H1 (cell line): ENCODE results near the gene SHISA9. TPM values are rescaled to one million over a fixed set of nuclear protein-coding genes. Genes with fewer than 3 reads are reported as not detected.

Experiments
- CTCF ChIA-PET: fragments of 300-600 bp; sonication (Branson Sonifier 250); formaldehyde crosslinking; loops from one replicate; lab custom pipeline; 2021; ENCODE audit not compliant: partially characterized antibody; lab: Charles Lee
- POLR2A ChIA-PET: fragments of 300-600 bp; sonication (Branson Sonifier 250); formaldehyde crosslinking; loops from one replicate; lab custom pipeline; 2021; ENCODE audit warnings: inconsistent platforms; ENCODE audit not compliant: partially characterized antibody; lab: Charles Lee
- DNase-seq, 2 experiments: peaks; one replicate each; pipeline versions ENCODE4 v3.0.0 to v3.0.0-alpha.2; 2010 to 2022; ENCODE audit warnings: low spot score in 2 of 2, low read depth in 1 of 2, mixed read lengths in 1 of 2
- FAIRE-seq: peaks from 2 replicates; lab custom pipeline; 2011; peaks lifted over from hg19 to GRCh38; lab: Jason Lieb, UNC
- H2AFZ ChIP-seq: 2 replicates; pipeline ENCODE4 v1.8.1; 2012; ENCODE audit warnings: low read length, inconsistent platforms
- H2AK5ac ChIP-seq: 2 replicates; pipeline ENCODE4 v1.6.1; 2013; ENCODE audit warnings: low read depth, low read length
- H2BK120ac ChIP-seq: replicated peaks from 2 replicates; pipeline ENCODE3; 2013; ENCODE audit warnings: low read depth, low read length, inconsistent platforms
- H2BK12ac ChIP-seq: 2 replicates; pipeline ENCODE4 v1.6.1; 2013; ENCODE audit warnings: low read depth, low read length
- H2BK15ac ChIP-seq: 2 replicates; pipeline ENCODE4 v1.6.1; 2013; ENCODE audit warnings: low read length
- H2BK20ac ChIP-seq: 2 replicates; pipeline ENCODE4 v1.6.1; 2013; ENCODE audit warnings: low read length
- H2BK5ac ChIP-seq: 2 replicates; pipeline ENCODE4 v1.6.1; 2013; ENCODE audit warnings: low read depth, low read length
- H3K14ac ChIP-seq: 2 replicates; pipeline ENCODE4 v1.6.1; 2013; ENCODE audit warnings: inconsistent platforms; ENCODE audit not compliant: insufficient read length
- H3K18ac ChIP-seq: 2 replicates; pipeline ENCODE4 v1.6.1; 2013; ENCODE audit warnings: low read length; ENCODE audit errors: extremely low read depth
- H3K23ac ChIP-seq: 2 replicates; pipeline ENCODE4 v1.6.1; 2013; ENCODE audit warnings: inconsistent platforms; ENCODE audit not compliant: insufficient read length
- H3K23me2 ChIP-seq: 2 replicates; pipeline ENCODE4 v1.6.1; 2013; ENCODE audit warnings: low read depth, low read length
- H3K27ac ChIP-seq: 2 replicates; pipeline ENCODE4 v1.6.1; 2011; ENCODE audit warnings: low read depth, low read length, inconsistent platforms
- H3K27me3 ChIP-seq, 4 experiments: replicated peaks in 1 of 4; 1 replicate in 1 of 4; 2 replicates in 3 of 4; pipeline versions ENCODE4 v1.6.1 to v1.8.1; 2011 to 2013; ENCODE audit warnings: low read length in 3 of 4, mild to moderate bottlenecking in 3 of 4, inconsistent platforms in 2 of 4, mixed read lengths in 2 of 4, moderate library complexity in 1 of 4; ENCODE audit not compliant: control insufficient read depth in 3 of 4, insufficient read depth in 3 of 4; ENCODE audit errors: extremely low read depth in 1 of 4
- H3K36me3 ChIP-seq, 4 experiments: 2 replicates each; pipeline versions ENCODE4 v1.6.1 to v1.8.1; 2011 to 2013; ENCODE audit warnings: mild to moderate bottlenecking in 4 of 4, low read length in 3 of 4, moderate library complexity in 2 of 4, control low read depth in 1 of 4, inconsistent platforms in 1 of 4; ENCODE audit not compliant: insufficient read depth in 4 of 4, control insufficient read depth in 2 of 4
- H3K4ac ChIP-seq: replicated peaks from 2 replicates; pipeline ENCODE3; 2013; ENCODE audit warnings: low read length, low read depth, mixed read lengths, inconsistent platforms; ENCODE audit not compliant: insufficient read length
- H3K4me1 ChIP-seq, 4 experiments: replicated peaks in 1 of 4; 1 replicate in 1 of 4; 2 replicates in 3 of 4; pipeline versions ENCODE4 v1.6.1 to v1.8.1; 2011 to 2013; ENCODE audit warnings: low read length in 3 of 4, inconsistent platforms in 2 of 4, mixed read lengths in 1 of 4; ENCODE audit not compliant: insufficient read depth in 4 of 4, control insufficient read depth in 3 of 4
- H3K4me2 ChIP-seq, 2 experiments: 2 replicates each; pipeline versions ENCODE4 v1.6.1 to v1.8.1; 2011 to 2013; ENCODE audit warnings: low read depth in 2 of 2, low read length in 2 of 2, control low read depth in 1 of 2, inconsistent platforms in 1 of 2, mild to moderate bottlenecking in 1 of 2; ENCODE audit not compliant: insufficient read depth in 1 of 2
- H3K4me3 ChIP-seq, 4 experiments: fragments of 200-600, 300-600 bp in 1 of 4; sonication (generic), shearing (Covaris generic), sonication (Bioruptor Twin) in 1 of 4; 2 replicates each; pipeline versions ENCODE4 v1.5.1 to v1.8.1; 2011 to 2016; ENCODE audit warnings: low read length in 4 of 4, low read depth in 3 of 4, control low read depth in 2 of 4, inconsistent platforms in 2 of 4, mild to moderate bottlenecking in 2 of 4, mixed read lengths in 1 of 4, moderate library complexity in 1 of 4; ENCODE audit not compliant: insufficient read depth in 2 of 4; ENCODE audit errors: extremely low read depth in 1 of 4
- H3K56ac ChIP-seq: replicated peaks from 2 replicates; pipeline ENCODE3; 2013; ENCODE audit warnings: low read depth, mild to moderate bottlenecking, mixed read lengths, low read length, inconsistent platforms; ENCODE audit not compliant: insufficient read length
- H3K79me1 ChIP-seq: 2 replicates; pipeline ENCODE4 v1.6.1; 2013; ENCODE audit warnings: low read depth, low read length, control low read depth
- H3K79me2 ChIP-seq, 2 experiments: 2 replicates each; pipeline versions ENCODE4 v1.6.1 to v1.8.1; 2012 to 2013; ENCODE audit warnings: low read length in 2 of 2, mild to moderate bottlenecking in 2 of 2, inconsistent platforms in 1 of 2; ENCODE audit not compliant: insufficient read depth in 2 of 2, control insufficient read depth in 1 of 2
- H3K9ac ChIP-seq, 4 experiments: replicated peaks in 1 of 4; 1 replicate in 1 of 4; 2 replicates in 3 of 4; pipeline versions ENCODE4 v1.6.1 to v1.8.1; 2011 to 2013; ENCODE audit warnings: low read depth in 3 of 4, low read length in 3 of 4, control low read depth in 2 of 4, mild to moderate bottlenecking in 2 of 4, moderate library complexity in 2 of 4, inconsistent platforms in 1 of 4; ENCODE audit errors: extremely low read depth in 1 of 4
- H3K9me3 ChIP-seq, 2 experiments: 2 replicates each; pipeline versions ENCODE4 v1.6.1 to v1.8.1; 2012 to 2013; ENCODE audit warnings: mild to moderate bottlenecking in 2 of 2, moderate library complexity in 2 of 2, control low read depth in 1 of 2, inconsistent platforms in 1 of 2, low read depth in 1 of 2, low read length in 1 of 2, mixed read lengths in 1 of 2; ENCODE audit not compliant: insufficient read depth in 2 of 2
- H4K20me1 ChIP-seq, 2 experiments: replicated peaks in 1 of 2; 2 replicates each; pipeline versions ENCODE3 to v1.8.1; 2011 to 2013; ENCODE audit warnings: inconsistent platforms in 2 of 2, low read length in 2 of 2, mild to moderate bottlenecking in 1 of 2; ENCODE audit not compliant: insufficient read depth in 2 of 2, control insufficient read depth in 1 of 2
- H4K5ac ChIP-seq: 2 replicates; pipeline ENCODE4 v1.6.1; 2013; ENCODE audit warnings: low read length, low read depth, mixed read lengths, inconsistent platforms; ENCODE audit not compliant: insufficient read length
- H4K8ac ChIP-seq: 2 replicates; pipeline ENCODE4 v1.8.0; 2013; ENCODE audit warnings: mild to moderate bottlenecking, moderate library complexity, low read length, inconsistent platforms; ENCODE audit not compliant: insufficient read depth; ENCODE audit errors: extremely low read depth
- H4K91ac ChIP-seq: replicated peaks from 2 replicates; pipeline ENCODE3; 2013; ENCODE audit warnings: low read length, mixed read lengths, inconsistent platforms; ENCODE audit not compliant: insufficient read length
- ASH2L ChIP-seq: fragments of 200-600, 300-600 bp; sonication (generic); IDR thresholded peaks from one replicate; pipeline ENCODE4 v1.7.1; 2017; ENCODE audit warnings: low read length
- HDAC2 ChIP-seq, 2 experiments: fragments of 300-600 bp in 1 of 2; sonication (generic) in 1 of 2; IDR thresholded peaks; 2 replicates each; pipeline ENCODE4 v1.6.1; 2011 to 2012; ENCODE audit warnings: low read depth in 2 of 2, low read length in 2 of 2, mild to moderate bottlenecking in 2 of 2, moderate library complexity in 2 of 2, borderline replicate concordance in 1 of 2, inconsistent platforms in 1 of 2
- HDAC6 ChIP-seq: IDR thresholded peaks from one replicate; pipeline ENCODE4 v1.7.1; 2012; ENCODE audit warnings: low read depth, mild to moderate bottlenecking, inconsistent platforms, low read length, moderate library complexity
- TBP ChIP-seq: IDR thresholded peaks from 2 replicates; pipeline ENCODE4 v1.6.1; 2011; ENCODE audit warnings: low read depth, low read length, improper control_type of control experiment
- WGBS, 2 experiments: shearing (Covaris generic) in 1 of 2; methylation state at CpG; one replicate each; pipeline versions ENCODE4 v1.1.6 to v1.1.7; 2013 to 2015; ENCODE audit warnings: low lambda C conversion rate in 2 of 2, mixed read lengths in 2 of 2, inconsistent platforms in 1 of 2, low coverage in 1 of 2, missing lambda C conversion rate in 1 of 2; ENCODE audit not compliant: insufficient replicate concordance in 2 of 2, insufficient coverage in 1 of 2, insufficient read length in 1 of 2; ENCODE audit errors: extremely low coverage in 1 of 2, missing lambda C conversion rate in 1 of 2; 5-methylcytosine and 5-hydroxymethylcytosine counted together
- polyA plus RNA-seq, 7 experiments: library from polyadenylated mRNA; depleted of rRNA in 3 of 7; stranded (reverse) in 5 of 7; unstranded in 2 of 7; fragments of >200 nt in 5 of 7; fragments of 200-250 nt in 2 of 7; gene quantifications; 1 replicate in 5 of 7; 2 replicates in 1 of 7; 4 replicates in 1 of 7; pipeline versions ENCODE4 v1.2.1 to v1.2.3, GENCODE V29; 2011 to 2013; ENCODE audit warnings: missing spikeins in 2 of 7, mixed read lengths in 2 of 7
- total RNA-seq: library from RNA; stranded (reverse); fragmentation: NEBNext Ultra II Directional; extraction: Animal tissue kit (Norgen Biotek cat#: 25700); gene quantifications from 2 replicates; pipeline ENCODE4 v1.2.1, GENCODE V29; 2021

The SHISA9 gene
- total and polyA plus RNA-seq, 2 of the 8 experiments (the other 6 are each of a cell fraction or from before 2014, with no cell fraction given) = 25.6 to 39.8 TPM

- no peak overlapping the region for H2BK20ac ChIP-seq
- WGBS, 2 experiments = 91% methylated on average over 7 of the region's 7 CpGs; no CpG with 5 or more reads in 1 of the 2 experiments
- no peaks in the 10 kb centered on the region for H3K4me1 ChIP-seq
- no peak overlapping the region for H3K14ac ChIP-seq
- no peak overlapping the region for H3K27ac ChIP-seq
- no peak overlapping the region for H2BK120ac ChIP-seq
- H2AK5ac ChIP-seq = no peak overlapping the region
- H3K23me2 ChIP-seq = no peaks in the 10 kb centered on the region
- H4K20me1 ChIP-seq = no peaks in the 10 kb centered on the region
- H3K4me2 ChIP-seq = no peak overlapping the region
- peaks cover 2% of the 10 kb centered on the region; the same call in 1 of the 2 replicates for H3K79me1 ChIP-seq
- TF ChIP-seq ASH2L (no peak), HDAC2 (IDR thresholded peaks at IDR 0.05; ENCODE audit: borderline replicate concordance in 1 of 2, low read depth in 2 of 2, low read length in 2 of 2) (no peak), HDAC6 (no peak), TBP (no peak)
- TF ChIP-seq, all 59 proteins: peak for 0
- Histone ChIP-seq H2AFZ (no peak overlapping the region), H3K18ac (no peak overlapping the region), H3K79me2 (peaks cover 0 to 70% of the 10 kb centered on the region in 2 experiments; a peak in 2 of 4 replicates), H3K56ac (no peak overlapping the region), H4K8ac (no peak overlapping the region), H2BK12ac (no peak overlapping the region), H4K5ac (no peak overlapping the region), H3K9ac (no peak overlapping the region), H3K4ac (no peak overlapping the region), H4K91ac (no peak overlapping the region), H3K36me3 (no peaks in the 10 kb centered on the region; a peak in 1 of 8 replicates), H3K27me3 (no peaks in the 10 kb centered on the region), H3K23ac (no peak overlapping the region), H2BK5ac (no peak overlapping the region), H2BK15ac (no peak overlapping the region), H3K4me3 (no peak overlapping the region), H3K9me3 (no peaks in the 10 kb centered on the region)
- CTCF ChIA-PET = no interaction called here
- DNase-seq (no peak), FAIRE-seq (no peak)
- POLR2A ChIA-PET = no interaction called here
These were observed 23.8 kb downstream of the SHISA9 start for GRCh38 chr16:12925026-12925800.
